Mucosa of rectum (tissue), 2 donors: ENCODE data around the gene TEC.
"Not testable (repeated sequence)": the region's sequence is repeated elsewhere in the genome, so short reads cannot be mapped to it uniquely, and the experiment has no call there.

Experiments used
- H3K27ac ChIP-seq, 2 donors: one replicate each; pipeline ENCODE4 v1.7.0; 2013; ENCODE audit warnings: inconsistent platforms in 2 of 2, low read depth in 2 of 2, low read length in 2 of 2
- H3K27me3 ChIP-seq, 2 donors: one replicate each; pipeline ENCODE4 v1.7.0; 2013; ENCODE audit warnings: low read length in 2 of 2; ENCODE audit not compliant: control insufficient read depth in 2 of 2, insufficient read depth in 2 of 2
- H3K36me3 ChIP-seq, 2 donors: one replicate each; pipeline ENCODE4 v1.7.0; 2013; ENCODE audit warnings: low read length in 2 of 2; ENCODE audit not compliant: control insufficient read depth in 2 of 2, insufficient read depth in 2 of 2
- H3K4me1 ChIP-seq, 2 donors: one replicate each; pipeline ENCODE4 v1.7.0; 2013; ENCODE audit warnings: low read length in 2 of 2, mild to moderate bottlenecking in 1 of 2; ENCODE audit not compliant: control insufficient read depth in 2 of 2, insufficient read depth in 2 of 2
- H3K4me3 ChIP-seq, 2 donors: one replicate each; pipeline ENCODE4 v1.7.0; 2013; ENCODE audit warnings: low read length in 2 of 2
- H3K9ac ChIP-seq, 2 donors: one replicate each; pipeline ENCODE4 v1.7.0; 2013; ENCODE audit warnings: low read length in 2 of 2, low read depth in 1 of 2, mild to moderate bottlenecking in 1 of 2
- H3K9me3 ChIP-seq, 2 donors: one replicate each; pipeline ENCODE4 v1.7.0; 2013; ENCODE audit warnings: low read length in 2 of 2; ENCODE audit not compliant: control insufficient read depth in 2 of 2
- donor health status: healthy.
- donor health status: Normal muscosa, but diverticular disease.

Gene TEC

DNA sequence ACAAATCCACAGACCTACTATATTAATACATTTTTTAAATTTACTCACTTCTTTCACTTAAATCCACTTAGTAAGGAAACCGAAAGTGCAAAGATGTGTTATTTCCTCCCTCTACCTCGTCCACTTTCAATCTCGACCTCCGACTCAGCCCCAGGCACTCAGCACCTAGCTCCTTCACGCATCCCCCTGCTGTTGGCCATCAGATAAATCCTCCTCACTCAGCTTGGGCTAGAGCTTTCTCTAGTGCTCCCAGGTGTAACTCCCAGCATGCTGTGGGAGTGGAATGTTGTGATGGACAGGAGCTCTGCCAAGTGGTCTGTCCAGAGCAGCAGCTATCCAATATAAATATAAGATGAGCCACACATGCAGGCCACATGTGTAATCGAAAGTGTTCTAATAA is 26.7 kb upstream of the TEC start:
- Histone ChIP-seq H3K27me3 (no peaks in the 10 kb centered on the region), H3K27ac (no peak overlapping the region), H3K36me3 (no peaks in the 10 kb centered on the region), H3K4me1 (no peaks in the 10 kb centered on the region), H3K9ac (no peak overlapping the region), H3K9me3 (no peaks in the 10 kb centered on the region), H3K4me3 (no peak overlapping the region)

GRCh38 chr4:48295116-48295515 is 25.5 kb upstream of the TEC start:
- no peak overlapping the region for H3K4me3 ChIP-seq
- no peaks in the 10 kb centered on the region for H3K27me3 ChIP-seq

DNA sequence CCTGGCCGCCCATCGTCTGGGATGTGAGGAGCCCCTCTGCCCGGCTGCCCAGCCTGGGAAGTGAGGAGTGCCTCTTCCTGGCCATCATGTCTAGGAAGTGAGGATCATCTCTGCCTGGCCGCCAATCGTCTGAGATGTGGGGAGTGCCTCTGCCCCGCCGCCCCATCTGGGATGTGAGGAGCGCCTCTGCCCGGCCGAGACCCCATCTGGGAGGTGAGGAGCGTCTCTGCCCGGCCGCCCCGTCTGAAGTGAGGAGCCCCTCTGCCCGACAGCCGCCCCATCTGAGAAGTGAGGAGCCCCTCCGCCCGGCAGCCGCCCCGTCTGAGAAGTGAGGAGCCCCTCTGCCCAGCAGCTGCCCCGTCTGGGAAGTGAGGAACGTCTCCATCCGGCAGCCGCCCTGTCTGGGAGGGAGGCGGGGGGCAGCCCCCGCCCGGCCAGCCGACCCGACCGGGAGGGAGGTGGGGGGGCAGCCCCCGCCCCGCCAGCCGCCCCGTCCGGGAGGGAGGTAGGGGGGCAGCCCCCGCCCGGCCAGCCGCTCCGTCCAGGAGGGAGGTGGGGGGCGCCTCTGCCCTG is 22.7 kb upstream of the TEC start:
- H3K27me3 ChIP-seq, result not testable (repeated sequence)

More at GRCh38 chr4:48295116-48295515, 25.5 kb upstream of the TEC start:
- no peaks in the 10 kb centered on the region for H3K36me3 ChIP-seq
- no peak overlapping the region for H3K9ac ChIP-seq
- no peak overlapping the region for H3K27ac ChIP-seq
- H3K4me1 ChIP-seq, result no peaks in the 10 kb centered on the region
- no peaks in the 10 kb centered on the region for H3K9me3 ChIP-seq

GRCh38 chr4:48290146-48290772 is 20.6 kb upstream of the TEC start:
- Histone ChIP-seq H3K4me1 (no peaks in the 10 kb centered on the region), H3K27me3 (no peaks in the 10 kb centered on the region), H3K27ac (no peak overlapping the region), H3K4me3 (no peak overlapping the region), H3K36me3 (no peaks in the 10 kb centered on the region), H3K9ac (no peak overlapping the region), H3K9me3 (no peaks in the 10 kb centered on the region)

More for the DNA sequence above, 22.7 kb upstream of the TEC start:
- H3K27ac ChIP-seq, H3K36me3 ChIP-seq, H3K4me1 ChIP-seq, H3K4me3 ChIP-seq, H3K9ac ChIP-seq, H3K9me3 ChIP-seq: not testable (repeated sequence)

- not testable (repeated sequence) for H3K36me3 ChIP-seq, H3K4me1 ChIP-seq, H3K27ac ChIP-seq, H3K4me3 ChIP-seq, H3K9me3 ChIP-seq, H3K27me3 ChIP-seq, H3K9ac ChIP-seq
Observed at GRCh38 chr4:48286060-48286459, 16.4 kb upstream of the TEC start.

- not testable (repeated sequence) for H3K4me3 ChIP-seq, H3K9ac ChIP-seq, H3K4me1 ChIP-seq, H3K27me3 ChIP-seq, H3K36me3 ChIP-seq, H3K27ac ChIP-seq, H3K9me3 ChIP-seq
Observed at GRCh38 chr4:48285640-48286039, 16.0 kb upstream of the TEC start.

DNA sequence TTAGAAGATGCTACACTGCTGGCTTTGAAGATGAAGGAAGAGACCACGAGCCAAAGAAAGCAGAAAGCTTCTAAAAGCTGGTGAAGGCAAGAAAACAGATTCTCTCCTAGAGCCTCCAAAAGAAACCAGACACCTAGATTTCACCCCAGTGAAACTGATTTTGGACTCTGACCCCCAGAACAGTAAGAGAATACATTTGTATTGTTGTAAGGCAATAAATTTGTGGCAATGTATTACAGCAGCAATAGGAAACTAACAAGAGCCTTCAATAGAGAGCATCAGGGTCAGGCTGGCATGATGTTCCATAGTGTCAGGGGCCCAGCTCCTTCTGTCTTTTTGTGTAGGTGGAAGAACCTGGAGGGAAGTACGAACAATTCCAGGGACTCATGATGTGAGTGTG is 6.0 kb upstream of the TEC start:
- Histone ChIP-seq H3K4me3 (no peak overlapping the region), H3K36me3 (no peaks in the 10 kb centered on the region), H3K4me1 (peaks cover 0 to 2% of the 10 kb centered on the region in 2 donors), H3K9ac (no peak overlapping the region), H3K9me3 (no peaks in the 10 kb centered on the region), H3K27ac (no peak overlapping the region), H3K27me3 (no peaks in the 10 kb centered on the region)

- no peak overlapping the region for H3K9ac ChIP-seq
- H3K36me3 ChIP-seq, result no peaks in the 10 kb centered on the region
- H3K9me3 ChIP-seq, result no peaks in the 10 kb centered on the region
- no peak overlapping the region for H3K27ac ChIP-seq
- peaks cover 2 to 5% of the 10 kb centered on the region in 2 donors for H3K4me1 ChIP-seq
- H3K27me3 ChIP-seq, result no peaks in the 10 kb centered on the region
- H3K4me3 ChIP-seq, result no peak overlapping the region
Observed at GRCh38 chr4:48275247-48275646, 5.6 kb upstream of the TEC start.

GRCh38 chr4:48271626-48272025 is 2.0 kb upstream of the TEC start:
- H3K27ac ChIP-seq, result no peak overlapping the region

GRCh38 chr4:48270951-48271473 is 1.4 kb upstream of the TEC start:
- Histone ChIP-seq H3K9ac (no peak overlapping the region), H3K9me3 (no peaks in the 10 kb centered on the region), H3K36me3 (peaks cover 0 to 2% of the 10 kb centered on the region in 2 donors), H3K27me3 (no peaks in the 10 kb centered on the region), H3K27ac (no peak overlapping the region), H3K4me3 (no peak overlapping the region), H3K4me1 (peaks cover 6 to 13% of the 10 kb centered on the region in 2 donors)

More at GRCh38 chr4:48271626-48272025, 2.0 kb upstream of the TEC start:
- Histone ChIP-seq H3K9ac (no peak overlapping the region), H3K4me3 (no peak overlapping the region), H3K9me3 (no peaks in the 10 kb centered on the region), H3K36me3 (no peaks in the 10 kb centered on the region), H3K27me3 (no peaks in the 10 kb centered on the region), H3K4me1 (peaks cover 6 to 13% of the 10 kb centered on the region in 2 donors)
